Pancreas (tissue), 10 donors: ENCODE data around the gene CDH18. TPM values are rescaled to one million over a fixed set of nuclear protein-coding genes. Genes with fewer than 3 reads are reported as not detected.
"Not testable (repeated sequence)": the region's sequence is repeated elsewhere in the genome, so short reads cannot be mapped to it uniquely, and the experiment has no call there.

ENCODE experiments used
- ATAC-seq, 4 donors: fragments of 200-7000 bp; cut with Tn5 transposase; one replicate each; pipeline versions ENCODE4 v1.8.0 to v1.9.1; 2020; ENCODE audit warnings: mild to moderate bottlenecking in 4 of 4, moderate library complexity in 4 of 4
- DNase-seq, 6 donors: peaks; one replicate each; pipeline ENCODE4 v3.0.0-alpha.2; 2020
- FAIRE-seq: peaks from 2 replicates; lab custom pipeline; 2012; peaks lifted over from hg19 to GRCh38; lab: Jason Lieb, UNC
- H3K27ac ChIP-seq, 4 donors: fragments of 200-600 bp; sonication (generic); 1 replicate in 3 of 4; 2 replicates in 1 of 4; pipeline versions ENCODE4 v1.5.0 to v1.8.0; 2020
- H3K27me3 ChIP-seq, 4 donors: fragments of 200-600 bp; one replicate each; pipeline ENCODE4 v1.8.0; 2021
- H3K36me3 ChIP-seq, 3 donors: fragments of 200-600 bp; sonication (generic) in 1 of 3; one replicate each; pipeline versions ENCODE4 v1.5.0 to v1.8.0; 2020 to 2021
- H3K4me1 ChIP-seq, 3 donors: fragments of 200-600 bp; one replicate each; pipeline ENCODE4 v1.8.0; 2021
- H3K4me3 ChIP-seq, 4 donors: fragments of 200-600 bp; sonication (generic) in 2 of 4; one replicate each; pipeline versions ENCODE4 v1.5.0 to v1.8.0; 2020 to 2021
- H3K9me3 ChIP-seq, 4 donors: fragments of 200-600 bp; one replicate each; pipeline ENCODE4 v1.8.0; 2021
- CTCF ChIP-seq, 4 donors: fragments of 200-600 bp; sonication (generic) in 3 of 4; IDR thresholded peaks; one replicate each; pipeline versions ENCODE4 v1.5.0 to v1.8.0; 2021; ENCODE audit warnings: antibody characterized with exemption in 4 of 4
- WGBS, 2 donors: extraction: QIAGEN DNeasy Blood & Tissue Kit; methylation state at CpG; one replicate each; pipeline ENCODE4 v1.1.7; 2013; 5-methylcytosine and 5-hydroxymethylcytosine counted together
- intact Hi-C, 3 donors: fragments of 100-400 bp; cut with DNase I; formaldehyde crosslinking; loops; one replicate each; pipeline versions ENCODE4 v1.11.1 to v1.14.2; 2022
- polyA plus RNA-seq, 2 donors: library from polyadenylated mRNA; stranded (reverse); fragments of 200-250 nt; gene quantifications; one replicate each; pipeline ENCODE4 v1.2.3, GENCODE V29; 2013
- total RNA-seq, 6 donors: library from RNA; stranded (reverse); fragmentation: NEBNext Ultra II Directional in 4 of 6; extraction: Animal tissue kit (Norgen Biotek cat#: 25700) in 4 of 6; gene quantifications; one replicate each; pipeline versions ENCODE4 v1.2.1 to v1.2.4, GENCODE V29; 2021 to 2023
- donor health status: healthy with polysubstance abuse.
- donor health status: DM: no; HTN: no; CAD: no; lungs with moderate emphysema.
- donor health status: DM: no; HTN: no; CAD: no.
- donor health status: control.
- donor health status: control.
- donor health status: Bipolar disorder and iron deficiency.
- donor health status: DM: yes; HTN: yes; CAD: no.
- donor health status: DM: no; HTN: no; CAD: no.
- donor health status: DM: no; HTN: no; CAD: no.
- donor health status: DM: yes; HTN: yes; CAD: no.

CDH18 gene
- total and polyA plus RNA-seq, 8 donors, result 0.09 to 0.80 (median 0.27) TPM

GRCh38 chr5:19853616-19854240 is 134.3 kb downstream of the CDH18 start:
- H3K4me1 ChIP-seq, result no peaks in the 10 kb centered on the region
- H3K27me3 ChIP-seq, result peaks cover 0 to 3% (median 0%) of the 10 kb centered on the region in 4 donors
- WGBS, 2 donors, result 65 to 71% methylated on average over 4 of the region's 4 CpGs
- DNase-seq (no peak), FAIRE-seq (no peak), ATAC-seq (no peak)
- no peak for TF ChIP-seq CTCF (IDR thresholded peaks at IDR 0.05)
- no peaks in the 10 kb centered on the region for H3K36me3 ChIP-seq
- H3K27ac ChIP-seq, result no peak overlapping the region
- intact Hi-C loops, result no loop called here
- H3K4me3 ChIP-seq, result no peak overlapping the region
- no peaks in the 10 kb centered on the region for H3K9me3 ChIP-seq

GRCh38 chr5:19837536-19838174 is 150.3 kb downstream of the CDH18 start:
- WGBS, 2 donors, result 66 to 77% methylated on average over 6 of the region's 6 CpGs
- intact Hi-C loops, result no loop called here
- ATAC-seq, result no peak

DNA sequence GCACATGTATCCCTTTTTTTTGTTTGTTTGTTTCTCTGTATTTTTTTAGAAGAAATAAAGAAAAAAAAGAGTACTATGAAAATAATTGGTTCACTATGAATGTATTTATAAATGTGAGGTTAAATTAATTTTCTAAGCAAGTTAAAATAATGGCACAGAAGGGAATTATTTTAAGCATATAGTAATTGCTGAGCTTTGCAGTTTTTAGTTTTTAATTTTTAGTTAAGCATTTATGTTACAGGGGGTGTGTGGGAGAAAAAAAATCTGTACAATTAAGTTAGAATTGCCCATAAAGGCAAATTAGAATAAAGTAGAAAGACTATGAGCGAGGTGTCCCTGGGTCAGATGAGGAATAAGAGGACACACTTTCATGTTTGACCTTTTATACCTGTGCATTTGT is 152.6 kb downstream of the CDH18 start:
- ATAC-seq, result no peak
- FAIRE-seq, result no peak
- H3K4me1 ChIP-seq, result no peaks in the 10 kb centered on the region
- DNase-seq, result no peak
- H3K27me3 ChIP-seq, result no peaks in the 10 kb centered on the region
- TF ChIP-seq CTCF (IDR thresholded peaks at IDR 0.05), result no peak
- no peak overlapping the region for H3K27ac ChIP-seq
- intact Hi-C loops, result no loop called here
- WGBS, 2 donors, result 86 to 96% methylated on average over 1 of the region's 1 CpG
- H3K36me3 ChIP-seq, result no peaks in the 10 kb centered on the region
- no peak overlapping the region for H3K4me3 ChIP-seq
- no peaks in the 10 kb centered on the region for H3K9me3 ChIP-seq

More at GRCh38 chr5:19837536-19838174, 150.3 kb downstream of the CDH18 start:
- Histone ChIP-seq H3K9me3 (no peaks in the 10 kb centered on the region), H3K27ac (no peak overlapping the region), H3K36me3 (no peaks in the 10 kb centered on the region), H3K4me1 (no peaks in the 10 kb centered on the region), H3K27me3 (no peaks in the 10 kb centered on the region), H3K4me3 (no peak overlapping the region)
- TF ChIP-seq CTCF (IDR thresholded peaks at IDR 0.05), result no peak
- DNase-seq, result no peak
- FAIRE-seq, result no peak

- H3K36me3 ChIP-seq, H3K27ac ChIP-seq, H3K4me1 ChIP-seq, FAIRE-seq, DNase-seq, H3K9me3 ChIP-seq, ATAC-seq, H3K4me3 ChIP-seq, H3K27me3 ChIP-seq, intact Hi-C loops: not testable (repeated sequence)
- WGBS, 2 donors, result 88 to 91% methylated on average over 4 of the region's 4 CpGs
Measured at GRCh38 chr5:19812720-19813119, 175.3 kb downstream of the CDH18 start.

GRCh38 chr5:19806756-19807155 is 181.2 kb downstream of the CDH18 start:
- FAIRE-seq (no peak), DNase-seq (no peak), ATAC-seq (no peak)
- H3K4me3 ChIP-seq, result no peak overlapping the region
- no peaks in the 10 kb centered on the region for H3K36me3 ChIP-seq
- no peaks in the 10 kb centered on the region for H3K9me3 ChIP-seq
- H3K4me1 ChIP-seq, result no peaks in the 10 kb centered on the region
- no peak overlapping the region for H3K27ac ChIP-seq
- 78 to 100% methylated on average over 1 of the region's 1 CpG for WGBS, 2 donors
- no peaks in the 10 kb centered on the region for H3K27me3 ChIP-seq
- no peak for TF ChIP-seq CTCF (IDR thresholded peaks at IDR 0.05)
- intact Hi-C loops, result no loop called here
